ENCODE results near the gene PTPN12. TPM values are rescaled to one million over a fixed set of nuclear protein-coding genes. Genes with fewer than 3 reads are reported as not detected.

Gene PTPN12
- total RNA-seq, 1 donor from 2014 or later: 12.4 TPM

DNA sequence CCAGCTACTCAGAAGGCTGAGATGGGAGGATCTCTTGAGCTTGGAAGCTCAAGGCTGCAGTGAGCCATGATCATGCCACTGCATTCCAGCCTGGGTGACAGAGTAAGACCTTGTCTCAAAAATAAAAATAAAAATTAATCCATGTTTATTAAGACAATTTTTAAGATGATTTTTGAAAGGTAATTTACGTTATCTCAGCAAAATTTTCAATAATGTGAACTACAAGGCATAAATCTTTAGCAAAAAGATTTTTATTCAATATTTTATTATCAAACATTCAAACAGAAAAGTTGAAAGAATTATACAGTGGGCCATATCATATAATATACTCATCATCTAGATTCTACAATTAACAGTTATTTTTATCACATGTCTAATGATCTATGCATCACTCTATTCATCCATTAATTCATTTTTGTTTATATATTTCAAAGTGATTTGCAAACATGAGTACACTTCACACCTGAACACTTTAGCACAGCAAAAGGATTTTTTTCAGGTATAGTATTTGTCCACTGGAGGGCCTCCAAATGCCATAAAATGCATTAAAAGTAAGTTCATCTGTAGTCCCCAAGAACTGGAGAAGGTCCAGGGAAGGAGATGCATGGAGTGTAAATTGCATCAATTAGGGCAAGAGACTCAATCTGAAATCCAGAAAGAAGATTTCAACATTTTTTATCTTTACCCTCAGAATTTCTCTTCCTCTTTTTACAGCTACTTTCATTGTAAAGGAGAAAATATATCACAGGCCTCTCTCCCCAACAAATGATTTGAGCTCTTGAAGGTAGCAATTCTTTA, 120.5 kb downstream of the PTPN12 start:
- no peak for DNase-seq (ENCODE audit: low spot score)

DNA sequence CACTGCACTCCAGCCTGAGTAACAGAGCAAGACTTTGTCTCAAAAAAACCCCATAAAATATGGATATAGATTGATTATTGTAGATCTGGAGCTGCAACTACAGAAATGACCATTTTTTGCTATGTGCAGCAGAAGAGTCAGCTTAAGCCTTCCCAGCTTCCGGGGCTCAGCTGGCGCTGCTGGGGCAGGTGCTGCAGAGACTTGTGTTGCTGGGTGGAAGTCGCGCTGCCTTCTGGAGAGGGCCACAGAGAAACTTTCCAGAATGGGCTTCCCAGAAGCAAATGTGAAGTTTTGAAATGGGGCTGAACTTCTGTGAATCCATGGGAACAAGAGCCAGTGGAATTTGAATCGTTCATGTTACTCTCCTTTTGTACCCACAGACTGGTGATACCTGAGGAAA, 121.8 kb downstream of the PTPN12 start:
- DNase-seq (ENCODE audit: low spot score) (no peak), ATAC-seq (no peak)

More for the DNA sequence above, 120.5 kb downstream of the PTPN12 start:
- ATAC-seq: peak; percentile 83

DNA sequence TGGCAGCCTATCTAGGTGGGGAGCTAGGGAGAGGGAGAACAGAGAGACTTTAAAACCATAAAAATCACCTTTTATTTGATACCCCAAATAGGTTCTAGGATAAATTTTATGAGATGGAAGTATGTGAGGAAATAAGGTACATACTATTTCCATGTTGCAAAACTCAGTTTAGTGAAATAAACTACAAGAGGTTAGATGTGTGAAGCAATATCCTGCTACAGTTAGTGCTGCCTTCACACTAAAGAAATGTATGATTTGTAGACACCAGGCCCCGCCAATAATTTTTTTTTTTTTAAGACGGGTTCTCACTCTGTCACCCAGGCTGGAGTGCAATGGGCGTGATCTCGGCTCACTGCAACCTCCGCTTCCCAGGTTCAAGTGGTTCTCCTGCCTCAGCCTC, 124.7 kb downstream of the PTPN12 start:
- DNase-seq (ENCODE audit: low spot score): no peak
- no peak for ATAC-seq

DNA sequence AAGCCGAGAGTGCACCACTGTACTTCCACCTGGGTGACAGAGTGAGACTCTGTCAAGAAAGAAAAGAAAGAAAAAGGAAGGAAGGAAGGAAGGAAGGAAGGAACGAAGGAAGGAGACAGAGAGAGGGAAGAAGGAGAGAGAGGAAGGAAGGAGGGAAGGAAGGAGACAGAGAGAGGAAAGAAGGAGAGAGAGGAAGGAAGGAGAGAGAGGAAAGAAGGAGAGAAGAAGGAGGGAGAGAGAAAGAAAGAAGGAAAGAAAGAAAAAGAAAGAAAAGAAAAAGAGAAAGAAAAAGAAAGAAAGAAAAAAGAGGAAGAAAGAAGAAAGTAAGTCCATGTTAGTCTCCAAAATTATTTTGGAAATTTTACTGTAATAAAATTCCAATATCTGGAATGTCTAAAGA, 125.8 kb downstream of the PTPN12 start:
- ATAC-seq (no peak), DNase-seq (ENCODE audit: low spot score) (no peak)

DNA sequence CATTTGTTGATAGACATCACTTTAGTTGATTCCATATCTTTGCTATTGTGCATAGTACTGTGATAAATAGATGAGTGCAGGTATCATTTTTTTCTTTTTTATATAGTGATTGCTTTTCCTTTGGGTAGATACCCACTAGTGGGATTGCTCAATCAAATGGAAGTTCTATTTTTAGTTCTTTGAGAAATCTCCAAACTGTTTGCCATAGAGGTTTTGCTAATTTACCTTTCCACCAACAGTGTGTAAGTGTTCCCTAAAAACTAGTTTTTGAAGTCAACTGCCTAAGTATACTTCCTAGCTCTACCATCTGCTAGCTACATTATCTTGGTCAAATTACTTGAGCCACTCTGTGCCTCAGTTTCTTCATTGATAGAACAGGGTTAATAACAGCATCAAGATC, 127.6 kb downstream of the PTPN12 start:
- ATAC-seq (peak; percentile 23), DNase-seq (ENCODE audit: low spot score) (no peak)

DNA sequence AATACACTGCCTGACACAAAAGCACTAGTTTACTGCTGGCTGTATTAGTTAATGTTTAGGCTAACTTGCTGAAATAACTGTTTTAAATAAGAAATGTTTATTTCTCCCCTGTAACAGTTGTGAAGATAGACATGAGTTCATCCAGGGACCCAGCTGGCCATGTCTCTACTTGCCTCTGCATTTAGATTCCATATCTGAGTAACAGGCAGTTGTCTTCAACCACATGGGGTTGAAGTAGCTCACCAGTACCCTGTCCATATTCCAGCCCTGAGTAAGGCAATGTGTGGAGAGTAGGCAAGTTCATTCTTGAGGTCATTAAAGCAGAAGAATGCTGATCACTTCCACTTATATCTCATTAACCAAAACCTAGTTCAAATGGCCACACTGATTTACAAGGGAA, 128.1 kb downstream of the PTPN12 start:
- no peak for ATAC-seq
- no peak for DNase-seq (ENCODE audit: low spot score)

DNA sequence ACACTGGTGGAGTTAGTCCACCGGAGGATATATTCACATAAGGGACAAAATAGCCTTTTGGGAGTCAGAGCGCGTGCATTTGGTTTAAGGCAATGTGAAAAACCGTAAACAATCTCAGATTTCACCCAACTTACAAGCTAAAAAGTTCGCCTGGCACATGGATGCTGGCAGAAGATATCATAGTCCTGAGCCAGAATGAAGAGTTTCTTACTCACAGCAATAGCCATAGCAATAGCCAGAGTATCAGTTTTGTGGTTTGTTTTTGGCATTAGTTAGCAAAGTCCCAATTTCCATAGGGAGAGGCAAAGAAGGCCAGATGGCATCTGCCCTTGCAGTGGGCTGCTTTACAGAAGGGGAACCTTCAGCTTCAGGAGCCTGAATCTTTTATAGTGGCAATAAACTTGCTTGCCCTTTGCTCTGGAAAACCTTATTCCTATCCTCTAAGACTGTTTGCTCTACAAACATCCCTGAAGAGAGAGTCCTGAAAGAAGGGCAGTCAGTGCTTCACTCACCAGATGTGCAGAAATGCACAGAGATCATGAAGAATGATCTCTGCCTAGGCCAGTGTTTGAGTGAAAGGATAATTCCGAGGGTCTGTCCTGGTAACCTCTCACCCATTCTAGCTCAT, 130.5 kb downstream of the PTPN12 start:
- DNase-seq (ENCODE audit: low spot score) (no peak), ATAC-seq (no peak)

DNA sequence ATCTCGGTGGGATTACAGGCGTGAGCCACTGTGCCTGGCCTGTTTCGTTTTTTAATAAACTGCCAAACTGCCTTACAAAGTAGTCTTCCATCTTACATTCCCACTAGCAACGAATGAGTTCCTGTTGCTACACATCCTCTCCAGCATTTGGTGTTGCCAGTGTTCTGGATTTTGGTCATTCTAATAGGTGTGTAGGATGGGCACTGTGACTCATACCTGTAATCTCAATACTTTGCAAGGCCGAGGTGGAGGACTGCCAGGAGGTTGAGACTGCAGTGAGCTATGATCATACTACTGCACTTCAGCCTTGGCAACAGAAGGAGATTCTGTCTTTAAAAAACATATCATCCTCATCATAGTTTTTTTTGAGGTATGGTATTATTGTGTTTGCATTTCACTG, 137.8 kb downstream of the PTPN12 start:
- ATAC-seq (peak; percentile 65), DNase-seq (ENCODE audit: low spot score) (no peak)

DNA sequence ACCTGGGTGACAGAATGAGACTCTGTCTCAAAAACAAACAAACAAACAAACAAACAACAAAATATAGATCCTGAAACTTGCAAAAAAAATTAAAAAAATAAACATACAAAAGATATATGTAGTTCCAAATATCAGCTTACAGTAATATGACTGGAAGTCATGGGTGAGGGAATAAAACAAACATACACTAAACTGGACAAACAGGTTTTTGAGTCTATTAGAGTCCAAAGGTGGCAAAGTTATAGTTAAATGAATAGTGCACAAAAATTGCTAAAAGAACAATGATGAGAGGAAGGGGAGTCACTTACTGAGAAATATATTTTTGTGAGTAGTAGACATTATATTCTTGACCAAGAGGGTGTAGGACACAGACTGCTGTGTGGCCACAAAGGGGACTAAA, 142.5 kb downstream of the PTPN12 start:
- ATAC-seq: no peak
- no peak for DNase-seq (ENCODE audit: low spot score)

DNA sequence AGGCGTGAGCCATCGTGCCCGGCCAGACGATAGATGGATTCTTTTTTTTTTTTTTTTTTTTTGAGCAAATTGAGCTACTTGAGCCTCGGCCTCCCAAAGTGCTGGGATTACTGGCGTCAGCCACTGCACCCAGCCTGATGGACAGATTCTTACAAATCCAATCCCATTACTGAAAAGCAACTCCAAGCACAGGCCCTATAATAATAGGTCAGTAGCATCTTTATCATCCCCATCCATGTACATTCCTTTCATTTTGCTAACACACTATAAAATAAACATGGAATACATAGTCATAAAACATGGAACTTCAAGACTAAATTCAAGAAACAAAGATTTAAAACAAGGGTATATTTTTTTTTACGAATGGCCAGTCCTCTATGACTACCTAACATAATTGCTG, 143.2 kb downstream of the PTPN12 start:
- DNase-seq (ENCODE audit: low spot score) (no peak), ATAC-seq (no peak)

DNA sequence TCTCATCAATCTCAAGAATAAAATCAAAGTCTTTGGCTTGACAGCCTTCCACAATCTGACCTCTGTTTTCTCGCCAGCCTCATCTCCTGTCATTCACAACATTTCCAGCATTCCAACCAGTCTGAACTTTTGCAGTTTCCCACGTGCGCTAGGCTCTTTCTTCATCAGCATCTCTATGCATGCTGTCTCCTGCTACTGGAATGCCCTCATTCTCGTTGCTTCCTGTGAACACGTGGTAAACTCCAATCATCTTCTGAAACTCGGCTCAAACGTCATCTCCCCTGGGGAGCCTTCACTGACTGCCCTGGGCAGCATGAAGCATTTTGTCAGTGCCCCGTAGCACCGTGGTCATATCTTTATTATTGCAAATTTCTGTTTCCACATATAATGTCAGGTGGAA, 146.9 kb downstream of the PTPN12 start:
- DNase-seq (ENCODE audit: low spot score): no peak
- no peak for ATAC-seq

DNA sequence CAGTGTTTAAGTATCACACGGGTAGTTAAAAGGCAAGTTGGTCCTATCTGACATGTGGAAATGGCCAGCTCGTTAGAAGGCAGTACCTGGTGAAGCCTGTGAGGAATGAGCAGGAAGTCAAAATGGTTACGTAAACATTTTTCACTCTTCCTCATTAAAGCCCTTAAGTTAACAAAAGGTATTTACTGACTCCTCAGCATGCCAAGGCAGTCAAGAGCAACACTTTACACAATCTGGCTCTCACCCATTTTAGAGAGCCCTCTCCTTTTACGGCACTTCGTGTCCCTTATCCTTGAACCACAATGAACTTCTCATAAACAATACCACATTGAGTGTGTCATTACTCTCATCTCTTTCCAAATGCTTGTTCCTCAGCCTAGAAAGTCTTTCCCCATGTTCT, 148.1 kb downstream of the PTPN12 start:
- DNase-seq (ENCODE audit: low spot score) (no peak), ATAC-seq (peak; percentile 70)

DNA sequence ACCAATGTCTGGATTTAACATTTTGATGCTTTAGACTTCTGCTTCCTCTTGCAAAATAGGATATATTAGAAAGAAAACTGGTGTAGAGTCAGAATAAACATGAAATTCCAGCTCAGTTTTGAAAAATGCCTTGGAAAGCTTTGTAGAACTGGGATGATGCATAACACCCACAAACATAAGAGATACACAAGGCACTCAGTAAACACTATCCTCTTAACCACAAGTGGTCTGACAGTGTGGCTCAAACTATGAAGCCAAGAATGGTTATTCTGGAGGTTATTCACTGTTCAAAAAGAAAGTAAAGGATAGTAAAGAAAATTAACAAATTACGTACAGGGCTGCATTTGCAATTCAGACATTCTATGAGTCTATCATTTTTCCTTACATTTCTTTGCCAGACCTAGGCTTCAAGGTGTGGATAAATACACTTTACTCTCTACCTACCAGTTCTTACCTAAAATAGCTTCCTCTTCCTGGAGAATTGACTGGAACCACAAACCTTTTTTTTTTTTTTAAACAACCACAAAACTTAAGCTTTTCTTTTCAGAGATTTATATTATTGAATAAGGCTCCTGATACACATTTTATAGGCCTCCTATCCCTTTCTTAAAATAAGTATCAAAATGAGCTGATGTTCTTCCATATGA, 150.1 kb downstream of the PTPN12 start:
- DNase-seq (ENCODE audit: low spot score) (no peak), ATAC-seq (no peak)

DNA sequence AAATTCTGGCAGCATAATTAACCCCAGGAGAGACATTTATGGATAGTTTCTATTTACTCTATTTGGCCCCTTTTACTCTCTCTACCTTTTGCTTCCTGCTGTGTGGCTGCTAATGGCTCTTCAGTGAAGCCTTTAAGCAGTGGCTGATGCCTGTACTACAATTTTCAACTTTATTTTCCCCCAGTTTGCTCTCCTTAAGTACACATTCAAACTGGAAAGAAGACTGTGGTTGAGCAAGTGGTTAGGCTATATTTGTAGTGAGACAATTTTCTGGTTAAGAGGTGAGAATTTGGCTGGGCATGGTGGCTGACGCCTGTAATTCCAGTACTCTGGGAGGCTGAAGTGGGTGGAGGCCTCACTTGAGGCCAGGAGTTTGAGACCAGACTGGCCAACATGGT, 150.7 kb downstream of the PTPN12 start:
- ATAC-seq (no peak), DNase-seq (ENCODE audit: low spot score) (no peak)

Other genes with a start within 250 kb of the PTPN12 start
- 24.3 TPM for gene GSAP, start 120.9 kb upstream of the PTPN12 start, total RNA-seq
- gene RSBN1L, start 159.2 kb downstream of the PTPN12 start, total RNA-seq: 7.4 TPM

Data from left lobe of liver (tissue), 2 donors.